GM19395 (cell line): ENCODE data around the gene NCK2.
A peak's percentile ranks its signal among the peaks of the same experiment; 100 is the strongest.

Source experiments
- ATAC-seq: cut with Tn5 transposase; IDR thresholded peaks from one replicate; pipeline ENCODE4 v1.9.1; 2021; ENCODE audit warnings: mild to moderate bottlenecking, moderate library complexity; ENCODE audit not compliant: unreplicated experiment

NCK2 gene

DNA sequence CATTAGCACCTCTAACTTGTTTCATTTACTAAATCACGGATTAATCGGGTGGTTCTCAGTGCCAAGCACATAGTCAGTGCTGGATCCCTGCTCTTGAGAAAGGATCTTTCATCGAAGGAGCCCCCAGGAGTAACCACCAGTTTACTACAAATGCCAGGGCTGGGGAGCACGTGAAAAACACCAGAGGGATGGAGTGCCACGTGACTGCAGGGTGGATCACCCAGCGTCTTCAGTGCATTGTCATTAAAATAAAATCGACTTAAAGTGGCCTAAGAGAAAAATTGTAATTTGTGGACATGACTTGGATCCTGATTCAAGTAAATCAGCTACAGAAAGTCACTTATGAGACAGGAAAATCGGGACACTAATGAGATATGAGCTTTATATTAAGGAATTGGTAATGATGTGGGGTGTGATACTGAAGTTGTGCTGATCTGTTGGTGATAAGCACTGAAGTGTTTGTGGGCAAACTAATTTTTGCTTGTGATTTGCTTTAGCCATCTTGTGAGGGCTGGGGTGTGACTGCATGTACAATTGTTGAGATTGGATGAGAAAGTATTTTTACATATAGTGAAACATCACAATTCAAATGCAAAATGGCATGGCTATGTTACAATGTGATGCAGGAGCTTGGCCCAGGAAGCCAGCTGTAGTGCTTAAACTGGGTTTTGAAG, 63.8 kb downstream of the NCK2 start:
- no peak for ATAC-seq

DNA sequence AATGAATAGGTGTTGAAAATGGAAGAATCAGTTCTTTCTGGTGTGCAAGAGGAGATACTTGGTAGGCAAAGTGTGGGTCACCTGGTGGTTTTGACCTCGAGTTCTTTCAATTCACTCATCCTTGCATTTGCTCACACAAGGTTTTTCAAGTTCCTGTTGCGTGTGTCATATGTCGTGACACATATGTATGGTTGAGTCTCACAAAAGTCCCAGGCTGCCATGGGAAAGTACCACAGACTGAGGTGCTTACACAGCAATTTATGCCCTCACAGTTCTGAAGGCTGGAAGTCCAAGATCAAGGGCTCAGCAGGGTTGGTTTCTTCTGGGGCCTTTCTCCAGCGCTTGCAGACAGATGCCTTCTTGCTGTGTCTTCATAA, 64.4 kb downstream of the NCK2 start:
- no peak for ATAC-seq

DNA sequence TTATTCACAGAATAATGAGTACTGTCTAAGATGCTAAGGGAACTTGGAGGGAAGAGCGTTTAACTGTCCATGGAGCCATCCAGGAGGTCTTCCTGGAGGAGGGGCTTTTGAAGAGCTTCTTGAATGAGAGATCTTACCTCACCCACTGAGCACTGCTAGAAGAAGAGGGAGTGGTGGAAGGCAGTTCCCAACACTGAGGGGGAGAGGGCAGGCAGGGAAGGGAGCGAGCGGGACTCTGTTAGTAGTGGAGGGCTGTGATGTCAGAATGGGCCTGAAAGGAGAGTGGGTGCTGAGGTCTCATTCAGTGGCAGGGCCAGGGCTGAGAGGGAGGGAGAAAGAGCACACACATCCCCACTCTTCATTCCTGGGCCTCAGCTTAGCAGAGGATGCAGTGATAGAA, 65.0 kb downstream of the NCK2 start:
- no peak for ATAC-seq

DNA sequence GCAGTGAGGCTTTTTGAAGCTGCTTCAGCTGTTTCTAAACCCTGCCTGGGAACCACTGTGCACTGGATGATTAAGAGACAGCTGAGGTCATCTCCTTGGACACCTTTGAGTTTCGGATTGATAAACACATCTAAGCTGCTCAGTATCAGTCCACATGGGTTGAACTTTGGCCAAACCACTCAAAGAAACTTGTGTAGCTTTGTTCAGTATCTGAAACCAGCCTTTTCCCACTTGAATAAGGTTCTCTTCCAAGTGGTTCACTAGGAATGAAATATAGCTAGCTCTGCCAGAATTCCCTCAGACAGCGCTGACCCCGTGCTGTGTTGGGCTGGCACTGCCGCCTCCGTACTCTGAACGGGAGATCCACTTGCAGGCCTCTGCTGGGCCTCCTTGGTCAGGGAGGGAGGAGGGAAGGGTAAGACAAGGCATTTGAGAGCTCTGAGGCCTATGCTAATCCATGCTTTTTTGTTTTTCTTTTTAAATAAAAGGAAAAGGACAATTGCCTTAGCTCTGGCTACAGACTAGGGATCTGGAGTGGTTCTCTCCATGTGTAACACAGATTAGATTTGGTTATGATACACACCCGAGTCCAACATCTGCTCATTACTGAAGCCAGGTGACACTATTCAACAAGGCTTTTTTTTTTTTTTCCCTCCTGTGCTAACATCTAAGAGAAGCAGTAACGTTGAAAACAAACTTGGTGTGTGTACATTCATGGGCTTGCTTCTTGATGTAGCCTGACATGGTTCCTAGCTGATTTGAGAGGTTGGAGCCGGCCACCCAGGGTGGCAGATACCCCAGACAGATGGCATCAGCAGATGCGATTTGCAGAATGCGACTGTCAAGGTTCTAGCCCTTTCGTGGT, 67.7 kb downstream of the NCK2 start:
- peak; percentile 94 for ATAC-seq

DNA sequence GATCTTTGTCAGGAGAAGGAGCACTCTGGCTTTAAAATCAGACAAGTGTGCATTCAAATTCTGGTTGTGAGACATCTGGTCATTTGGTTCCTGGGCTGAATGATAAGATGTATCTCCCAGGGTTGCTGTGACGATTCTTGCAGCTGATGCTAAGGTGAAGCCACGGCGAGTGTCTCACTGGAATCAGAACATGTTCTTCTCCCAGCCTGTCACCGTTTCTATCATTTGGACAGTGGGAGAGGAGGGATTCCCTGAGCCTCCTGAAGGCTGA, 68.3 kb downstream of the NCK2 start:
- ATAC-seq = no peak

DNA sequence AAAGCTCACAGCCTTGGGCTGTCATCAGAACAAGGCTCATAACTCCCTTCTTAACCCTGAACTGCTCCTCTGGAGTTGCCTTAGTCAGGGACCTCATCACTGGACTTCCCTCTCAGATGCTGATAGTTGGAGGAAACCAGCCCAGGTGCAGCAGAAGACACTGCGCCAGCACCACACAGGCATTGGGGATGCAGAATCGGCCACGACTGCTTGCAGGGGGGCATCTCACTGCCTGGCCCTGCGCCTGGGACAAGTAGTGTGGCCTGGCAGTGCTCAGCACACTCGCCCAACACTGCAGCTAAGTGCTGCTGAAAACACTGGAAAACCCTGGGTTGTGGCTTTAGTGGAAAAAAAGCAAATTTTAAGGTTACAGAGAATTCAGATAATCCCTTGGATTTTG, 68.7 kb downstream of the NCK2 start:
- ATAC-seq = no peak

DNA sequence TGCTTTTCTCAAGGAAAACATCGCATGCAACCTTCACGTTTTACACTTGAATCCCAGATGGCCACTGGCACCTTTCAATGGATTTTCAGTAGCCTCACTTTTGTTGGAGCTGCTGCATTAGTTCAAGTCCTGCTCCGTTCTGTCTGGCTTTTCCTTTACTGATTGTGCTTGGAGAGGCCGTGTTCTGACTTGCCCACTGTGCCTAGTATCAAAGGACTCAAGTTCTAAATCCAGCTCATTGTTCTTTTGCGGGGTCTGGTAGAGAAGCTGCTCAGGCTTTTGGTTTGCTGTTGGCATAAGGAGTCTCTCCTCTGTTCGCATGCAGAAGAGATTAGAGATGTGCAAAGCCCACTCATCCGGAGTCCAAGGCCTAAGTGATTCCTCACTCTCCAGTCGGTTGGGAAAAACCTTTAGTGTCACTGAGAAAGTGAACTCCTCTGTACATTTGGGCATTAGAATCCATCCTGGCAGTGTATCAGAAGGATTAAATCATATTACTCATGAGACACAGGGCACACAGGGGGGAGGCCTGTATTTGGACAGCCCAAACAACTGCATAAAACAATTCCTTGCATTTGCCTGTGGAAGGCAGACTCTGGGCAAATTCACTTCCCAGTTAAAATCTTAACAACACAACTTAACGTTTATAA, 69.7 kb downstream of the NCK2 start:
- ATAC-seq = no peak

DNA sequence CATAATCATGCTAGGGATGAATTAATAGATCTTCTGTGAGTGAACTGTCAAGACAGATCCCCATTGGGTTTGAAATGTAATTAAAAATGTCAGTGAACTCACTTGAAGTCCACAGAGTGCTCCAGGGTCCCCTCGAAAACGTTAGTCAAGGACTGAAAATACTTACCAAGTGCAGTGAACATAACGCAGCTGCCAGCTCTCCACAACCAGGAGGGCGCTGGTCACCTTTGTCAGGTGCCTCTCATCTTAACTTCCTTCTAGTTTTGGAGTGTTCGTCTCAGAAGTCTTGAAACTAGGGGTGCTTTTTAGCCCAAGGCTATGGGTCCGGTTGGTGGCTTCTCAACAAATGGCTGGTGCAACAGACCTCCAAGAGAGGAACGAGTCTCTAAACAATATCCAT, 70.7 kb downstream of the NCK2 start:
- ATAC-seq = no peak

DNA sequence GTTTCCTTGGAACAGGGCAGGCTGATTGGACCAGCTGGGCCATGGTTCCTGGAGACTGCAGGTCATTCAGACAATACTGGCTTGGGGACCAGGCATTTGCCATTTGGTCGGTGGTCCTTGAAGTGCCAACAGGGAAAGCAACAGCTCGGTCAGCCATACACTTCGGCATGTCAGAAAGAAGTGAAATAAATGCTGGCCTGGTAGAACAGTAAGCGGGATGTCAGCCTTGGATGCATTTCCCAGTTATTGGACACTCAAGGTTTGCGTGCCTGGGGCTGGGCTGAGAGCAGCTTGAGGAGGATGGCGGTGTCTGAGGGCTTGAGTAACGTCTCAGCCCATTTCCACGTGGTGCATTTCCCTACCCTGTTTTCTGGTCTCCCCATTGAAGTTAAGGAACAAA, 75.4 kb downstream of the NCK2 start:
- ATAC-seq = no peak

DNA sequence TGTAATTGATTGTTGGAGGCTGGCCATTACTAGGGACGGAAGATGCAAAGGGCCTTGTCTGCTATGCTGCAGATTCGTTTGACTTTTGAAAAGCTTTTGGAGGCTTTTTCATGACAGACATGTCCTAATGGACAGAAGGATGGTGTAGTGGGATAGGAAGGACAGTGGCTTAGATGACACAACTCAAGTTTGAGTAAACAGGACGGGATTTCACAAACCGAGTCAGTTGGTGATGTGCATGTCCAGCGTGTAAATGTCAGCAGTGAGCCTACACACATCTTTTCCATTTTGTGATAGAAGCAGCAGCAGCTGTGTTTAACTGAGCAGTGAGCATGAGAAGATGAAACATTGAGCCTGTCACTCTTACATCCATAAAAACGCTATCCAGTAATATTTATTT, 76.0 kb downstream of the NCK2 start:
- ATAC-seq = no peak

DNA sequence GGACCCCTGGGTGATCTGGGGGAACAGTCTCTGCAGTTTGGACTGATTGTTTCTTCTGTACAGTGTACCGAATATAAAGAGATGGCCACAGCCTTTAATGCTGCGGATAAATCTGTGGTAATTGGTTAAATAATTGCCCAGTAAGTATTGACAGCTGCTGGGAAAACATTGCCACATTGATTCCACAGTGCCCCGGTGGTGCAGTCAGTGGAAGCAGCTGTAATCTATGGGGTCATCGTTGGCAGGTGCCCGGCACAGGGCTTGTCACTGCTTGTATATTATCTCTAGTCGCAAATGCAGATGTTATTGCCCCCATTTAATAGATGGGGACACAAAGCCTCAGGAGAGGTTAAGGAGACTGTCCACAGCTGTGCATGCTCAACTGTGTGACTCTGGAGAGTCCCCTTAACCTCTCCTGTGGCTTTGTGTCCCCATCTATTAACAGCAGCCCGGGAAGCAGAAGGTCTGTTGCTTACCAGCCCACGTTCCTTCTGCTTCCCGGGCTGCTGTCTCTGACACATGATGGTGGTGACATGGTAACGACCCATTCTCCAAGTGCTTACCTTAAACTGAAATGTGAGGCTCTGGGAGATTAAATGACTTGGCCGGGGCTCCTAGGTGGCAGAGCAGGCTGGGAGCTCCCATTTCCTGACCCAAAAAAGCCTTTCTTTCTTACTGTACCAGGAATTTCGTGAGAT, 76.9 kb downstream of the NCK2 start:
- no peak for ATAC-seq

DNA sequence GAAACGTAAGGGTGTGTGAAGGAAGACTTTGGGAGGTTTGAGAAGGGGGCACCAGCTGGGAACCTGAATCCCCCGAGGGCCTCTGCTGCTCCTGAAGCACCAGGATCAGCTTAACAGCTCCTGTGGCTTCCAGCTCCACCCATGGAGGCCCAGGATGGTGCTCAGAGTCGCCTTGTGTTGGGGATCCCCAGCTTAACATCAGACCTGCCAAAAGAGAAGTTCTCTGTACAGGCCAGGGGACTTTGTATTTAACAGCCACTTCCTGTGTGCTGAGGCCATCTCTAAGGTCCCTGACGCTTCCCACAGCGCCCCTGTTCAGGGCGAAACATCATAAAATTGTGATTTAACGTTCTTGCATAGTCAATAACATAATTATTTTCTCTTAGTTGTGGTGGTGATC, 77.5 kb downstream of the NCK2 start:
- no peak for ATAC-seq

DNA sequence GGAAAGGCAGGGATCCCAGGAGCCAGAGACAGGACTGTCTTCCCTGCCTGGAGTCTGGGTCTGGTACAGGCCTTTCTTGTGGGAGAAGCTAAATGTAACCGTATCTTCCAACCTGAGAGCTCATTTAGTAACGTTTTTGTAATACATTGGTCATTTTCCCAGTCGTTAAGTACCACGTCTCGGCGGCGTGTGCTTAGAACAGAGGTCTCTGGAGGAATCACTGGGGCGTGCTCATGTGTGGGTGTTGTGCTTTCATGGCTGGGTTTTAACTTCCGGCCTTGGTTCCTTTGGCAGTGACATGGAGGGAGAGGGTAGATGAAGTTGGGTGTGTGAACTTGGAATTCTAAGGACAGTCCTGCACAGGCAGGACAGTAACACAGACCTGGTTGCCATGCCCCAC, 79.7 kb downstream of the NCK2 start:
- no peak for ATAC-seq

DNA sequence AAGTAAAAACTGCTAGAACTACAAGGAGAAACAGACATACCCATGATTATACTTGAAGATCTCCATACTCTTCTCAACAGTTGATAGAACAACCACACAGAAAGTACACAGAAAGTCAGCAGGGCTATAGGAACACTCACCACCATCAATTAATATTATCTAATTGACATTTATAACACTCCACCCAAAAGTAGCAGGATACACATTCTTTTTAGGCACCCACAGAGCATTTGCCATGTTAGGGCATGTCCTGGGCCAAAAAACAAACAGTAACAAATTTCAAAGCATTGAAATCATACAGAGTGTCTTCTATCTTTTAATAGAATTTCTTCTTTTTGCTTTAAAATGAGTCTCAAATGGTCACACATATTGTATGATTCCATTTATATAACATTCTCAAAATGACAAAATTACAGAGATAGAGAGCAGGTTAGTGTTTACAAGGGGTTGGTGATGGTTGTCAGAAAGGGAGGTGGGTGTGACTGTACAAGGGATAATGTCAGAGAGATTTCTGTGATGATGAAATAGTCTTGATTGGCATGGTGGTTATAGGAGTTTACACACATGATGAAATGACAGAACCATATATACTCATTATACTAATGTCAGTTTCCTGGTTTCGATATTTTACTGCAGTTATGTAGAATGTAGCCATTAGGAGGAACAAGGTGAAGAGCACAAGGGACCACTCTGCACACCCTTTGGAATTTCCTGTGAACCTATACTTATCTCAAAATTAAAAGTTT, 82.8 kb downstream of the NCK2 start:
- ATAC-seq = peak; percentile 71

DNA sequence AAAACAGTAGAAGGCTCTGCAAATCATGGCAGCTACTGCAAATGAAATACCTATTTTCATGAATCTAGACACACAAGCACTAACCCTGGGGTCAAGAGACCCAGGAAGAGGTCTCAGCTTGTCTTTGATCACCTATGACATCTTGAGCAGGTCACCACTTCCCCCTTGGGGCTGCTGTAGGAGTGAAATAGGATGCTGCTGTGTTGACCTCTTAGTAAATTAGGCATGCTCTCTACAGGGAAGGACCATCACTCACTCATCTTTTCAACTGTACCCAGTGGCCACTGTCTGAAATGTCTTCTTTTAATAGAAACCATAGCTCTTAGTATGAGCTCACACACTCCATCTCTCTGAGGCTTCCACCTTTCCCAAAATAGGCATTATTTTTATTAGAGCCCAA, 83.8 kb downstream of the NCK2 start:
- peak; percentile 45 for ATAC-seq

DNA sequence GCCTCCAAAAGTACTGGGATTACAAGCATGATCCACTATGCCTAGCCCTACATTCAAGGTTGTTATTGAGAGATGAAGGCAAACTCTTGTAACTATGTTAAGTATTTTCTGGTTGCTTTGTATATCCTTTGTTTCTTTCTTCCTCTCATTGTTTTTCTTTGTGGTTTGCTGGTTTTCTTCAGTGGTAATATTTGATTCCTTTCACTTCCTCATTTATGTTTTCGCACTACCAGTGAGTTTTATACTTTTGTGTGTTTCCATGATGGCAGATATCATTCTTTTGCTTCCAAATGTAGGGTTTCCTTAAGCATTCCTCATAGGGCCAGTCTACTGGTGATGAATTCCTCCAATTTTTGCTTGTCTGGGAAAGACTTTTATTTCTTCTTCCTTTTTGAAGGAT, 90.2 kb downstream of the NCK2 start:
- ATAC-seq = peak; percentile 82

DNA sequence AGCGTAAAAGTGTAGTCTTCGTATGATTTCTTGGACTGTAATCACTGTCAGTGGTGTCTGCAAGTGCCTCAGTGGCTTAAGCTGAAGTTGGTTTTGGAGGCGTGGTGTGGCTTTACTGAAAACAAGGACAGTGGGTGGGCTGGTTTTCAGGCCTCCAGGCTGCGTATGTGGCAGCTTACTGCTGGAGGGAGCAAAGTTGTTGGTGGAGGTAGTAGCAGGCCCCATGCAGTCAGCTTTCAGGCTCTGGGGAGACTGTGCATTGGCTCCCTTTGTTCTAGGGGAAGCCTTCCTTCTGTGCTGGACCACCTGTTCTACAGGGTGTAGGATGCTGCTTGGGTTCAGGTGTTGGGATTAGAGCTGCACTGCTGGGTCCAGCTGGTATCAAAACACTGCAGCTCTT, 91.6 kb downstream of the NCK2 start:
- no peak for ATAC-seq

DNA sequence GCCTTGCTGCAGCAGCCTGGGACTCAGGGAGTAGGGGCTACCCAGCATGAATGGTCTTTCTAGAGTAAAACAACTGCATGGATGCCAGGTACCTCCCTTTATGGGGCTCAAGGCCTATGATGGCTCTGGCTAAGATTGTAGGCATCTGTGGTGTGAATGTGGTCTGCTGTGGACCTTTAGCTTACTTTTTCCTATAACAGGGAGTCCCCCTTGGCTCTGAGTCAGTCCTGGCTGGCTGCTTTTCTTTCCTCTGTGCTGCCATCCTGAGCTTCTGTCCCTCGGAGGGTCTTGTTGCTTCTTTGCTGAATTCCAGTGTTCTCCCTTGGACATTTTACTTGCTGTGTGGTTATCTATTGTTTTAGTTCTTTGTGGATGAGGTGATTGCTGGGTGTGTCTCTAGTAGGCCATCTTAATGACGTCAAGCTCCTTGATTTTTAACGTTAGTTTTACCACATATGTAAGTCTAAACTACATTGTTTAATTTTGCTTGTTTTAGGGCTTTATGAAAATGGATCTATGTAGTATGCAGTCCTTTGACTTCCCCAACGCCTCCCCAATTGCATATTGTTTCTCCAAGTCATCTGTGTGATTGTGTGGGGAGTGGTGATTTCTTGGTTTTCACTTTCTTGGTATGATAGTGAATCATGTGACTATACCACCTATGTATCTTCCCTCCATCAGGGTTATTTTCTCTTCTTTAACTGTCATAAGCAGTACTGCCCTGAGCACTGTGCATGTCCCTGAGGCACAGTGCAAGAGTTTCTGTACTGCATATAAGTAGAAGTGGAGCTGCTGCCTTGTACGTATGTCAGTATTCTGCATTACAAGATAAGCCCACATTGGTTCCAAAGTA, 92.4 kb downstream of the NCK2 start:
- ATAC-seq = no peak

DNA sequence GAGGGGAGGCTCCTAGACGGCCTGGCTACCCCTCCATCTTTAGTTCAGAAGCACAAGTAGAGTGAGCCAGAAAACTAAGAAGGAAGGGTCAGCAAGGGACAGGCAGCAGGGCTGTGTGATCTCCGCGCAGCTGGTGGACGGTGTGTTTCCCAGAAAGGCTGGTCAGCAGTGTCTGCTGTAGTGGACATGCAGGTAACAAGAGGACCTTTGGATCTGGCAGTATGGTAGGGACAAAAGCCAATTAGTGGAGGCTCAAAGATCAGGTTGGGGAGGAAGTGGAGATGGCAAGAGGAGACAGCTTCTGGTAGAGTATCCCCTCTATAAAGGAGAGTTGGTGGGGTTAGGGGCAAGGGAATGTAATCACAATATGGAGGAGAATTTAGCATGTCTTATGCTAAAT, 95.1 kb downstream of the NCK2 start:
- no peak for ATAC-seq

DNA sequence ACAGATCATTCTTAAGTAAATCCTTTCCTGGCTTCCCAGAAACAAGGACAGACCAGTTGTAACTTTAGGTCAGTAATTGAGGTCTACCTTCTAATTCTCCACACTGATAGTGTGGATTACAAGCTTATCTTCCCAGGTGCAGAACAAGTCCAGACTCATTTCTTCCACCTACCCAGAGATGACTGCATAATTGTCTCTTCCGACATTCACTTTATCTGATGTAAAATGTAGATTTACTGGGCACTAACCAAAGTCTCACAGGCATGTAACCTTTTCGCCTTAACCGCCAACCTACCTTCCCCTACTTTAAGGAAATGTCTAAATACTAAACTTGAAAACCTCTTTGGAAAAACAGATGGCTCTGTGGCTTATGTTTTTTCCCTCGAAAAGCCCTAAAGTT, 96.2 kb downstream of the NCK2 start:
- ATAC-seq = no peak
